GM18517 (cell line): ENCODE results near the gene DSTN.
"Not testable (repeated sequence)": the region's sequence is repeated elsewhere in the genome, so short reads cannot be mapped to it uniquely, and the experiment has no call there.

Experiments
- ATAC-seq: cut with Tn5 transposase; IDR thresholded peaks from one replicate; pipeline ENCODE4 v1.9.1; 2021; ENCODE audit warnings: mild to moderate bottlenecking, moderate library complexity; ENCODE audit not compliant: unreplicated experiment

Gene DSTN

DNA sequence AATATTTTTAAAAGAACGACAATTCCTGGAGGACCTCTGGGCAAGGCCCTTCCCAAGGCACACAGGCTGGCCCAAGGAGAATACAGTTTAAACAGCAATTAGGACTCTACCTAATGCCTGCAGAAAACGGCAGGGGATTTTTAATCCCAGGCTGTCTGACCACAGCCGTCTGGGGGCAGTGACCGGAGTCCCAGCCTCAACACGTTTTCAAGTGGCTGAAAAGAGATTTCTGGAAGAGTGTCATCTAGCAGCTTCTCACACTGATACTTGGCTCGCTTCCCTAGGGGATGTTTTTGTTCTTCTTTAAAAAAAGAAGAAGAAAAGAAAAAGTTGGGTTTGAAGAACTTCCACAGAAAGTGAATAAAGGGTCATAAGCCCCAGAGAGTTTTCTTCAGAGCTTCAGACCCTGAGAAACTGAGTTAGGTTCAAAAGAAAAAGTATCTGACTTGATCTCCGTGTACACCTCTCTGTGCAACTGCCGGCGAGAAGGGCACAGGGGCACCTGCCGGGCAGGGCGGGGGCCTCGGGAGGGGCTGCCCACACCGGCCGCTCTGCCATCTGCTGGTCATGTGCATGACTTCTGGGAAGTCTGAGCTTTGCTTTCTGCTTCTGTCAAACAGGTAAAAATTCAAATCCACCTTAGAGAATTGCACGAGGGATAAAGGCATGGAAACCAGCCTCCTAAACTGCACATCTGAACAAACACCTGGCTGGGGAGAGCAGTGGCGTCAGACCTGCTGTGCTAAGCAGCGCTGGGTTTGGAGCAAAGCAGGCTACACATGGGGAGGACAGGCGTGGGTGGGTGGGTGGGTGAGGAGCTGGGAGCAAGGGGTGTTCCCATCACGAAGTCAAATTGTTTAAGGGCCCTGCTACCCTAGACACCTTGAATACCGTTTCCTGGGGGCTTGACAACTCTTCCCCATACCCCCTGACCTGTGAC, 79.2 kb downstream of the DSTN start:
- ATAC-seq: no peak

DNA sequence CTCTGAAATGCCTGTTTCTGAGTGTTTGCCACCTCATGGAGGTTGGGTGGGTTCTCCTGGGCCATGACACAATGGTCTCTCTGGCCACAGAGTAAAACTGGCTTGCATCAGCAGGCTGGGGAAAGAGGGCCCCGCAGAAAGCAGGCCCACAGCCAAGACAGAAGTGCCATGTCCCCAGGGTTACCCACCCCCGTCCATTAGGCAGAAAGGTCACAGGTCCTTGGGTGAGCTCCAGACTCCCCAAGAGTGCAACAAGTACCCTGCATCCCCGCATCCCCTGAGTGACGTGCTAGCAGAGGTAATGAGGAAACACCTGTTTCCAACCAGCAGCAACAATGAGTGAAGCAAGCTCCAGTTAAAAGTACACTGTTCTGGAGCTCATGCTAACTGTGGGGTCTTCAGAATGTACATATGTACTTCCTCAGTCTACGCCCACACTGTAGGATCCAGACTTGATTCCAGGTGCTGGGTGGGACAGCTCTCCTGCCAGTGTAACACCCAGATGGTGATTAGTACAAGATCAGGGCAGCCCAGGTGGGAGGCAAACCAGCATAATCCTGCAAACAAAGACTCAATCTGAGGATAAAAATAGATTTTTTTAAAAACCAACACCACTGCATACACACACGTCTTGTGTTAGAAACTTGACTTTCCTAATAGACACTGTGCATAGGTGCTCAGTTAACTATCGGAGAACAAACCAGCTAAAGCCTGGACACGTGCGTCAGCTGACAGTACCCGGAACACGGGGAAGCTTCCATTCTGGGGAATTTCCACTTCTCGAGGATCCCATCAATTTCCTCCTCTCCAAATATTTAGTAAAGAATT, 80.6 kb downstream of the DSTN start:
- ATAC-seq: no peak

- ATAC-seq: no peak
Observed at GRCh38 chr20:17651129-17651759, 81.4 kb downstream of the DSTN start.

GRCh38 chr20:17651760-17652388, 82.0 kb downstream of the DSTN start:
- ATAC-seq: no peak

DNA sequence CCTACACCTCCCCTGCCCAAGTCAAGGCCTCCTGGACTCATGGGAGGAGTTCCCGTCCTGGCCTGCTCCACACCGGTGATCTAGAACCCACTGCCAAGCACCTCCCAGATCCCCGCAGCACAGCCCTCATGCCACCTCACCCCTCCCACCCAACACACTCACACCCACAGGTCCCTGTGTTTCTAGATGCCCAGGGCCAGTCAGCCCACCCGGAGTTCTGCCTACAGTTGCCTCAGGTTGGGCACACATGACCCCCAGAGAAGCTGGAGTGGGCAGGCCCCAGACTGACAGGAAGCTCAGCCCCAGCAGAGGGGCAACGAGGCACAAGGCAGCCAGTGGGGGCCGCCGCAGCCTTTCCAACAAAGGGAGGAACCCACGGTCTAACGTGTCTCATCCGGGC, 82.5 kb downstream of the DSTN start:
- no peak for ATAC-seq

DNA sequence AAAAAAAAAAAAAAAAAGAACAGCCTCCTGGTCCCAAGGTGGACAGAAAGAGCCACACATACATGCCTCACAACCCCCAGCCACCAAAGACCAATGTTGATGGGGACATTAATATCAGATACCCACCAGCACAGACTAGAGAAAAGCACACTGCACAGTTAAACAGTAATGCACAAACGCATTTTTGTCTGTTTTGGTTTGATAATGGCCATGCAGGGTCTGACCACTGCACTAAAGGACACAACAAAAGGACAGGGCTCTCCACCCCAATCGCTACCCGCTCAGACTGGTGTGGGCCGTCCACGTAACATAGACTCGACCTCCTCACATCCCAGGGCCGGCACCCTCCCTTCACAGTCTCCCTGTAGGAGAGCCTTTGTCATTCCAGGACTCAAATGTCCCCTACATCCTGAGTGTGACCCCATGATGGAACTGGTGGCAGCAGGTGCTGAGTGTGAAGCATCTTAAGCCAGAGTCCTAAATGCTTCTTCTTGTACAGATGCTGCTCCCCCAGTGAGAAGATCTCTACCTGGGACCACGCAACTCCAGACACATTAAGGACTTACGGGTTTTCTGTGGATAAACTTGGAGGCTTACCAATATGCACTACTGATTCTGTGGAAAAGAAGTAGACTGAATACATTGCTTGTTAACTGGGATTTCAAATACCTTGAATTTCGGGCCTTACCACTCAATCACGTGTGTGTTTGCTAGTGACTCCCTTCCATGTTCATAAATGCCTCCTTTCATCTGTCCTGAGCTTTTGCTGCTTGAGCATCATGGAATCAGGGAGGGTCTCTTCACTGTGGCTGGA, 84.2 kb downstream of the DSTN start:
- ATAC-seq: no peak

DNA sequence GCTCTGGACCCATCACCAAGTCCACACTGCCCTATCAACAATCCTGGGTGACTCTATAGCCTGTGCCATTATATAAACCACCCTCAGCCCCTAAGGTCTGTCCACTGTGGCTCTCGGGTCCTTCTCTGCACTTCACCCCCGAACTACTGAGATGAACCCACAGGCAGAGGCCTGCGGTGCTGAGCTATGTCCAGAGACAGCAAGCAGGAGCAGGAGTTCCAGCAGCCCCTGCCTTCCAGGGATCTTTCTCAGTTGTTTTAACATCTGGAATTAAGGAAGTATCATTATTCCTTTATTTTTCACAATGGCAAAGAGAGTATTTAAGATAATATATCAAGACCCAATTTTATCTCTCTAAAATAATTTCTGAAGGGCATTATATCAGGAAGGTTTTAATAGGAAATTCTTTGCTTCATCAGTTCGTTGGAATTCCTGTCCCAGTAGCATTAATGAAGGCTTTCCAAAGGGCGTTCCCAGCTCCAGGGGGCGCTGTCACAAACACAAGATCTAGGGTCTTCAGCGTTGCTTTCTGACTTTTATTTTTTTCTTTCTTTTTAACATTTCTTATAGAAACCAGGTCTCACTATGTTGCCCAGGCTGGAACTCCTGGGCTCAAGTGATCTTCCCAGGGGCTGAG, 84.9 kb downstream of the DSTN start:
- no peak for ATAC-seq

DNA sequence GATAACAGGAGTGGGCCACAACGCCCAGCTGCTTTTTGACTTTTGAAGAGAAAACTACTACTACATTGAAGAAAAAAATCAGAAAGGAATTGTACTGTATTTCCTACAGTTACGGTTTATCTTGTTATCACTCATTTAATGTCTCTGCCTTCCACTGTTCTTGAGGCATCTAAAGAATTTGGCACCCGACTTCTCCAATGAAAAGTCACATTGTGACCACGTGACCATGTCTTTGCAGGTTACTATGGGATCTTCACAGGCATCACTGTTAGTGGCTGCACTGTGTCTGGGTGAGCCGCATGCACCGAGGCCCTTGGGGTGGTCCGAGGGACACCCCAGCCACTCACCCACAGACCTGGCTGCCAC, 85.4 kb downstream of the DSTN start:
- no peak for ATAC-seq

GRCh38 chr20:17655865-17656479, 86.1 kb downstream of the DSTN start:
- ATAC-seq: no peak

DNA sequence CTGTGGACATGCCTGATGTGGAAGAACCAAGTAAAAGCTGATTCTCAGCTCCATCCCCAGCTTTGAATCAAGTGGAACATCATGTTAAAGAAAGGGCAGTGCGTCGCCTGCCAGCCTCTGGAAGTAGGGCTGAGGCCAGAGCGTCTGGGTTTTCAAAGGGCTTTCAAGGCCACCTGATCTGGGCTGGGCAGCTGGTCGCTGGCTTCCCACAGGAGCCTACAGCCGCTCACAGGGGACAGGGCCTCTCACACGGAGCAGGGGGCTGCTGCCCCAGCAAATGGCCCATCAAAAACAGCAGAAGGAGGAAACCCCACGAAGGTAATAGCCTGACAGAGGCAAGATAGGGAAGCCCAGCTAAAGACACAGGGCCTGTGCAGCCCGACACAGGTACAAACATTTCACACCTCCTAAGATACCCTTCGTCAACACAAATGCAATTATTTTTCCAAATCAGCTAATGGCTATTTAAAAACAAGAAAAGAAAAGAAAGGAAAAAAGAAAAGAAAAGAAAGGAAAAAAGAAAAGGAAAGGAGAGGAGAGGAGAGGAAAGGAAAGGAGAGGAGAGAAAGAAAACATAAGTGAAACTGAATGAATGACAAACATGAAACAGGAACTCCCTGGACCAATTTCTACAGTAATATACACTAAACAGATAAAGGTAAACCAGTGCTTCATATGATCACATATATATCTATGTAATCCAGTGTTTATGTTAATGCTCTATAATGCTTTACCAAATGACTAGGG, 87.4 kb downstream of the DSTN start:
- ATAC-seq: no peak

GRCh38 chr20:17657898-17658647, 88.2 kb downstream of the DSTN start:
- ATAC-seq: no peak

GRCh38 chr20:17658648-17658993, 88.7 kb downstream of the DSTN start:
- ATAC-seq: no peak

DNA sequence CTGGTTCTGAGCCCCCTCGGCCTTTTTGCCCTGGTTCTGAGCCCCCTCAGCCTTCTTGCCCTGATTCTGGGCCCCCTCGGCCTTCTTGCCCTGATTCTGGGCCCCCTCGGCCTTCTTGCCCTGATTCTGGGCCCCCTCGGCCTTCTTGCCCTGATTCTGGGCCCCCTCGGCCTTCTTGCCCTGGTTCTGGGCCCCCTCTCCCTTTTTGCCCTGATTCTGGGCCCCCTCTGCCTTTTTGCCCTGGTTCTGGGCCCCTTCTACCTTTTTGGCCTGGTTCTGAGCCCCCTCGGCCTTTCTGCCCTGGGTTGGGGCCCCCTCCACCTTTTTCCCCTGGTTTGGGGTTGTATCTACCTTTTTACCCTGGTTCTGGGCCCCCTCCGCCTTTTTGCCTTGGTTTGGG, 89.5 kb downstream of the DSTN start:
- ATAC-seq: not testable (repeated sequence)
